ENCODE results near the gene RPS16.

RPS16 gene

DNA sequence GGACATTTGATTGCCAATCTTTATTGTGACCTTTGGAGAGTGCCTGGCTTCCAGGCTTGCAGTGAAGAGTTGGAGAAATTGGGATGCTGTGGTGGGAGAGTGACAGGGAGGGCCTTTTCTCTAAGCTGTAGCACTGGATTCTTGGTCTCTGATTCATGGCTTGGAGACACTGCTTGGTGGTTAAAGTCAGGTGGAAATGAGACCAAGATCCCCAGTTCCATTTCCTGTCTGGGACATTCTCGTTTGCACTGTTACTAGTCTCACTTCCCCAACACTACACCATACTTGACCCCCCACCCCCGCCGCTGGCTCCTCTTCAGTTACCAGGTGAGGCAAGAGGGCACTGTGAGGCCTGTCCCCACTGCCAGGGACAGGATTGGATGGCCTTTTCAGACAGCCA lies 12.5 kb upstream of the RPS16 start:
- DNase-seq: no peak

DNA sequence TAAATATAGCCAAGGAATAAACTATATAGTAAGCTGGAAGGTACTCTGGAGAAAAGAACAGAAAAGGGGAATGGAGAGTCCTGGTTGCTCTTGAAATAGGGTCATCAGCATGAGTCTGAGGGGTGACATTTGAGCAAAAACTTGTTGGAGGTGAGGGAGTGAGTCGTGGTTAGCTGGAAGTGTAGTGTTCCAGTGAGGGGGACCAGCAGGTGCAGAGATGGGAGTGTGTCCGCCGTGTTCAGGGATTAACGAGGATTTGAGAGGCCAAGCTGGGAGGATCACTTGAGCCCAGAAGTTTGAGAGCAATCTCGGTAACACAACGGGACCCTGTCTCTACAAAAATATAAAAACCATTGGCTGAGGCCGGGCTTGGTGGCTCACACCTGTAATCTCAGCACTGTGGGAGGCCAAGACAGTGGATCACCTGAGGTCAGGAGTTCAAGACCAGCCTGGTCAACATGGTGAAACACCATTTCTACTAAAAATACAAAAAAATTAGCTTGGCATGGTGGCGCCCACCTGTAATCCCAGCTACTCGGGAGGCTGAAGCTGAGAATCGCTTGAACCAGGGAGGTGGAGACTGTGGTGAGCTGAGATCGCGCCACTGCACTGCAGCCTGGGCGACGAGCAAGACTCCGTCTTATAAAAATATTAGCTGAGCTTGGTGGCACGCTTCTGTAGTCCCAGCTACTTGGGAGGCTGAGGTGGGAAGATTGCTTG lies 10.8 kb upstream of the RPS16 start:
- DNase-seq: no peak

DNA sequence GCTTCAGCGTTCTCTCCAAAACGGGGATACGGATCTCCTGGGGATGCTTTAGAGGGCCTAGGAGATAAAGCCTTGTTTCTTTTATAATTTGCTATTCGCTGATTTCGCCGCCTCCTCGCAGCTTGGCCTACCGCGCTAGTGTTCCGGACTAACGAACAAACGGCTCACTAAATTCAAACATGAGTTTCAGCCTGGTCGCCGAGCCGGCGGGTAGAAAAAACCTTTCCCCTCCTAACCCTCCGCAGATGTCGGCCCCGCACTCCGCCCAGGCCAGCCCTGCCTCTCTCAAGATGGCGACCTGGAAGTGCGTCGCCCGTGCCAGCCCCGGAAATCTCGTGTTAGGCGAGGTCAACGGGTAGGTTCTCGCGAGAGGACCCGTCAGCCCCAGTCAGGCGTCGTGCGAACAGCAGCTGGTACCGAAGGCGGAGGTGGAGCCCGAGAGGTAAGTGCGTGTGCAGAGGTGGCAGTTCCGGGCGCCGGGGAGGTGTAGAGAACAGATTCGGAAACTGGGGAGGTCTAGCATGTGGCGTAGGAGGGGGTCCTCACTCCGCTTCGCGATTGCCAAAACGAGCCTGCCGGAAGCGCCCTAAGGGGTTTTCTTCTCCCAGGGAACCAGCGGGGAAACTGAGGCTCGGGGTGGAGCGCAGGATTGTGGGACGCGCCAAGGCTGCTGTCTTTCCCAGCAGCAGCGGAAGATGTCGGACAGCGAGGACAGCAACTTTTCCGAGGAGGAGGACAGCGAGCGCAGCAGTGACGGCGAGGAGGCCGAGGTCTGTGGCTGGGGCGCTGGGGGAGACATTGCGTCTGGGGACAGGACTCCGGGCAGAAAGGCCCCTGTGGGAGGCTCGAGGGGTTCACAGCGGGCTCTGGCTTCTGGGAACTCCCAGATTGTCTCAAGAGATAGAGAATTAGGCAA lies 9.7 kb upstream of the RPS16 start, which contains the start of gene SUPT5H:
Gene SUPT5H (plus strand): TSS at position 387 of the 916 bp plus-strand sequence. CDS start 309 bp downstream, at position 696.
- peak; percentile 97 for DNase-seq

DNA sequence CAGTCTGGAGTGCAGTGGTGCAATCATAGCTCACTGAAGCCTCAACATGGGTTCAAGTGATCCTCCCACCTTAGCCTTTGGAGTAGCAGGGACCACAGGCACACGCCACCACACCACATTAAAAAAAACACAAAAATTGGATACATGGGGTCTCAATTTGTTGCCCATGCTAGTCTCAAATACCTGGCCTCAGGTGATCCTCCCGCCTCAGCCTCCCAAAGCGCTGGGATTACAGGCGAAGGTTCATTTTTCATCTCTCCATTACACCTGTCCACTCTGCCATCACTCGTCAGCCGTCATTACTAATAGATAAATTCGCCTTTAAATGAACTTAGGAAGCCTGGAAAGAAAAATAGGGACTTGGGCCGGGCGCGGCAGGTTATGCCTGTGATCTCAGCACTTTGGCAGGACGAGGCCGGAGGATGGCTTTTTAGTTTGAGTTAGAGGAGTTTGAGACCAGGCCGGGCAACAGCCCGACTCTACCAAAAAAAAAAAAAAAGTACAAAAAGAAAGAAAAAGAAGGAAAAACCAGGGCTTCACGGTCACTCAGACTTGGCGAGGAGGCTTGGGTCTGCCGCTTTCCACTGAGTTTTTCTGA lies 8.9 kb upstream of the RPS16 start:
- no peak for DNase-seq

DNA sequence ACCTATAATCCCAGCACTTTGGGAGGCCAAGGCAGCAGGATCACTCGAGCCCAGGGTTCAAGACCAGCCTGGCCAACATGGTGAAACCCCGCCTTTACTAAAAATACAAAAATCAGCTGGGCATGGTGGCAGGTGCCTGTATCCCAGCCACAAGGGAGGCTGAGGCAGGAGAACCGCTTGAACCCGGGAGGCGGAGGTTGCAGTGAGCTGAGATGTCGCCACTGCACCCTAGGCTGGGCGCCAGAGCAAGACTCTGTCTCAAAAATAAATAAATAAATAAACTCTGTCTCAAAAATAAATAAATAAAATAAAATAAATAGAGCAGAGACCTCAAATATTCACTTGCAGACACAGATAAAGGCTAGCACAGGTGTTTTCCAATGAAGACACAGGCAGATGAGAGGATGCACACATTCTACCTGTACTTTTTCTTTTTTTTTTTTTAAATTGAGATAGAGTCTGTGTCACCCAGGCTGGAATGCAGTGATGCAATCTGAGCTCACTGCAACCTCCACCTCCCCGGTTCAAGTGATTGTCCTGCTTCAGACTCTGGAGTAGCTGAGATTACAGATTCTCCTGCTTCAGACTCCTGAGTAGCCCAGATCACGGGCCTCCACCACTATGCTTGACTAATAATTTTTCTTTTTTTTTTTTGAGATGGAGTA lies 2.7 kb upstream of the RPS16 start:
- no peak for DNase-seq

DNA sequence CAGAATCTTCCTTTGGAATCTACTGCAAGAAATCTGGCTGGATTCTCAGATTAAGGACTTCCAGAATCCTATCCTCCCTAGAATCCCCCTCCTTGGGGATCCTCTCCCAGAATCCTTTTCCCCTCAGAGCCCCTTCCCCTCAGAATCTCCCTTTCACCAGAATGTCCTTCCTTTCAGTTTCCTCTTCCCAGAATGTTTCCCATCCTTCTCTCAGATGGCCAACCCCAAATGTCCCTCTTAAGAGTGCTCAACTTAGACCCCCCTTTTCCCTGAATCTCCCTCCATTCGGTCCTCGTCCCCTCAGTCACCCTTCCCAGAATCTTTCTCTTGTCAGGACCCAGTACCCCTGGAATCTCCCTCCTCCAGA lies 584 bp upstream of the RPS16 start:
- no peak for DNase-seq

DNA sequence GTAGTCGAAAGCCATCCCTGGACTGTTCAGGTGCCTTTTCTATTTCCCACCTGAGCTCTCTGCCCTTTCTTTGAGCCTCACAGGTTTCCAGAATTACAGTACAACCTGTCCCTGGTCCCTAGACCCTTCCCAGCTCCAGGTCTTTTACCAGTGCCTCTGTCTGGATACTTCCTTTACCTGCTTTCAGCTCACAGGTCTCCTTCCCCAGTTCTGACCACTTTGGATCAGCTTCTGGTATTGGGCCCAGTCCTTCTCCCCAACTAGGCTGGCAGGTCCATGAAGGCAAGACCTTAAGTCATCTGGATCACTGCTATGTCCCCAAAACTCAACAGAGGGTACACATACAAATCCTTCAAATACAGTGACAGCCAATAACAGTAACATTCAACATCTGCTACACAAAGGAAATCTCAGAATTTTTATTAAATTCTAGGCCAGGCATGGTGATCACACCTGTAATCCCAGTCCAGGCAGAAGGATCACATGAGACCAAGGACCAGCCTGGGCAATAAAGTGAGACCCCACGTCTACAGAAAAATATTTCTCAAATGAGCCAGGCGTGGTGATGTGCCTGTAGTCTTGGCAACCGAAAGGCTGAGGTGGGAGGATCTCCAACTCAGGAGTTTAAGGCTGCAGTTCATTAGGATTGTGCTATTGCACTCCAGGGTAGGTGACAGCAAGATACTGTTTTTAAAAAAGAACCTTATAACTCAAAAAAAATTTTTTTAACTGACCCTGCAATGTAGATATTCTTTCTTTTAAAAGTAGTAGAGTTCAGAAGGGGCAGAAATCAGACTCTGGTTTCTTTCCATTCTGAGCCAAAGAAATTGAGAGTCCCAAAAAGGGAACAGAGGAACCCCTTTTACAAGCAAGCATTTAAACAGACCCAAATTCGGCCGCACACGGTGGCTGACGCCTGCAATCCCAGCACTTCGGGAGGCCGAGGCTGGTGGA lies 1.3 kb downstream of the RPS16 start:
- DNase-seq: no peak

DNA sequence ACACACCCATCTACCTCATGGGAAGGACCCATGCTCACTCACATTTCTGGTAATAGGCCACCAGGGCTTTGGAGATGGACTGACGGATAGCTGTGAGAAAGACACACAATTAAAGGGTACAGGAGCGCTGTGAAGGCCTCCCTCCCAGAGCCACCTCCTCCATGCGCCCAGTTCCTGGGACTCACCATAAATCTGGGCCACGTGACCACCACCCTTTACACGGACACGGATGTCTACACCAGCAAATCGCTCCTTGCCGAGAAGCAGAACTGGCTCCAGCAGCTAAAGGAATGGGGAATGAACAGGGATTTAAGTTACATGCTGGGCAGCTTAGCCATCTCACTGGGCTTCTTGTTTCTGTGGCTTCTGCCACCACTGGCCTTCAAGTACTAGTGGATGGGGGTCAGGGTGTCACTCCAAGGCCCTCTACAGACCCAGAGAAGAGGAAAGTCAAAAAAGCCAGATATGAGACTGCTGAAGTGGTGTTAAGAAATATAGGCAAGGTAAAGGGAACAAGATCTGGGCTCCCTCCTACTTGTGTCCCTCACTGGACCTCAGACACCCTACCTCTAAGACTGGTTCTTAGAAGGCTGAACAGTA lies 2.2 kb downstream of the RPS16 start:
- DNase-seq: no peak

DNA sequence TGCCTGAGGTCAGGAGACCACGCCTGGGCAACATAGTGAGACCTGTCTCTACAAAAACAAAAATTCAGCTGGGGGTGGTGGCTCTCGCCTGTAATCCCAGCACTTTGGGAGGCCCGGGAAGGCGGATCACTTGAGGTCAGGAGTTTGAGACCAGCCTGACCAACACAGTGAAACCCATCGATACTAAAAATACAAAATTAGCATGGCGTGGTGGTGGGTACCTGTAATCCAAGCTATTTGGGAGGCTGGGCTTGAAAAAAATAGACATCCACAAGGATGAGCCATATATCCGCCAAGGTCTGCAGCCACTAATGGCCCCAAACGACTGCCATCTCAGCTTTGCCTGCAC lies 3.1 kb downstream of the RPS16 start:
- no peak for DNase-seq

DNA sequence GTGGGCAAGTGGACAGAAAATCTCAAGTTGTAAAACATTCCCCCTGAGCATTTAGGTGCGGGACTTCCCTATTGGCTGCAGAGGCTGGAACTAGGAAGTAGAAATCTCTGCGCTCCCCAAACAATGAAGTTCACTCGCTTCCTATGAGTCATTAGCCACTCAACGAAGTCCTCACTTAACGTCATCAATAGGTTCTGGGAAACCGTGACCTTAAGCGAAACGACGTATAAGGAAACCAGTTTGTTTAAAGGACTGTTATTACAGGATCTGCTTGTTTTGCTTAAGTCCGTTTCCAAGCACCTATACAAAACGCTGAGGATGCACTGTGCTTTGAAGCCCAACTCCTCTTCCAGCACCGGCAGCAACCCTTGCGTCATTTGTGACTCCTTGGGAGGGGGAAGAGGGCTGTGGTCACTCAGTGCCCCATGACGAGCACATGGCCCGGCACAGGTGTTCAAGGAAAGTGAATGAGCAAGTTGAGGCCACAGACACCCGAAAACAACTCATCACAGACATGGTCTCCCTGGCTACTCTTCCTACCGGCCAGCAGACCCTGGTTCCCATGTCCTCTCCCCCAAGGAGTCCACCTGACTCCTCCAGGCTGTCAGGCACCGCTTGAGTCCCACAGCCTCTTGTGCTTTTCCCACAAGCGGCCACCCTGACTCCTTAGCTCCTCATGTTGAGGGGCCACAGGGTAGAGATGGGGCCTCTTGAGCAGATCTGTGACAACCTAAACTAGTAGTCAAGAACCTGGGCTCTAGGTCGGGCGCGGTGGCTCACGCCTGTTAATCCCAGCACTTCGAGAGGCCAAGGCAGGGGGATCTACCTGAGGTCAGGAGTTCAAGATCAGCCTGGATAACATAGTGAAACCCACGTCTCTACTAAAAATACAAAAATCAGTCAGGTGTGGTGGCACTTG lies 4.8 kb downstream of the RPS16 start:
- DNase-seq: no peak

DNA sequence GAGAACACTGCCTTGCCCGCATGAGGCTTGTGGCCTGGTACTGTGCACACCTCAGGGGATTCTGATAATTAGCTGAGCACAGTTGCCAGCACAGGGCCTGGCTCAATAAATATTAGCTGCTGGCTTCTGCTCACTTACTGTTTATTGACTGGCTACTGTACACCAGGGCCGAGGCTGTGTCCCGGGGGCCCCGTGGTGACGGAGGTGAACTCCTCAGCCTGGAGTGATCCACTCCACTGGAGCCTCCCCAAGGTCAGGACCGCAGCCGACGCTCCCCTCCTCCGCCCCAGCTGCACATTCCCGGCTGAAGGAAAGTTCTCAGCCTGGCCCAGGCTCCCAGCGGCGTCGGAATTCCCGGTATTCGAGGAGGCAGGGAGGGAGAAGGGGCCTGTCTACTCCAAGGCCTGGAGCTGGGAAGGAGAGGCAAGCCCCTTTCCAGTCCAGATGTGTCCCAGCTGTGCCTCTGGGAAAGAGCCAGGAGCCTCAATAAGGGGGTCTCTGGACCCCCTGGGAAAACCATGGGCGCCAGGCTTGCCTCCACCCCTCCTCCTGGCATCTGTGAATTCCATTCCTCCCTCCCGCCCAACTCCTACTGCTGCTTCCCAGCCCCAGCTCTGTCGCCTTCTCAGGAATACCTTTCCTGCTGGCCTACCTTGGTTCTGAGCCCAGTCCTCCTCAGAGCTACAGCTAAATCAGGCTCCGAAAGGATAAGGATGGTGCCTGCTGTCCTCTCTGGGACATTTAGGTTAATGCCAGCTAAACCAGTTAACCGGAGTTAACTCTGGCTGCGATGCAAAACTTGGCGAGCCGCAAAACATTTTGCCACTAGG lies 7.3 kb downstream of the RPS16 start:
- peak; percentile 61 for DNase-seq

DNA sequence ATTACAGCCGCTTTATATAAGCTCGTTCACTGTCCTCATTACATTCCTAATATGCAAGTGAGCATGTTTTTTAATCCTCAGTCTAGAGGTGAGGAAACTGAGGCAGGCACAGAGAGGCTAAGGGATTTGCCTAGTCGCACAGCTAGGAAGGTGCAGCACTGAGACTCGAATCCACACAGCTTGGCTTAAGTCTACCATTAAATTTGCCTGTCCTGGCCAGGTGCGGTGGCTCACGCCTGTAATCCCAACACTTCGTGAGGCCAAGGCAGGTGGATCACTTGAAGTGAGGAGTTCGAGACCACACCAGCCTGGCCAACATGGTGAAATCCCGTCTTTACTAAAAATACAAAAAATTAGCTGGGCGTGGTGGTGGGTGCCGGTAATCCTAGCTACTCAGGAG lies 8.0 kb downstream of the RPS16 start:
- no peak for DNase-seq

DNA sequence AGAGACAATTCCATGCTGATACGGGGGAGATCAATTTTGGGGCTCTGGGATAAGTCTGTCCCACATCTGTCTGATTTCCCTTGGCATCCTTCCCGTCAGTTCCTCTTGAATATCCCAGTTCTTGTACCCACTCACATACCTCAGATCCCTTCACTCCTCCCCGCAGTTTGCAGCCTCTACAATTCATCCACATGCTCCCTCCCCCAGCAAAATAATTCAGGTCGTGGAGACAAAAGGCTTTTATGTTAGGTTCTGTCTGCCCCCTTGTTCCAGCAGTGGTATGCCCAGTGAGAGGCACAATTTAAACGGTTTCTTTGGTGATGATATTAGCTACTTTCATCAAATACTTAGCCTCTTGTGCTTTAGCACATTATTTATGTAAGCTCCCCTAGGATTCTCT lies 9.6 kb downstream of the RPS16 start:
- peak; percentile 34 for DNase-seq

DNA sequence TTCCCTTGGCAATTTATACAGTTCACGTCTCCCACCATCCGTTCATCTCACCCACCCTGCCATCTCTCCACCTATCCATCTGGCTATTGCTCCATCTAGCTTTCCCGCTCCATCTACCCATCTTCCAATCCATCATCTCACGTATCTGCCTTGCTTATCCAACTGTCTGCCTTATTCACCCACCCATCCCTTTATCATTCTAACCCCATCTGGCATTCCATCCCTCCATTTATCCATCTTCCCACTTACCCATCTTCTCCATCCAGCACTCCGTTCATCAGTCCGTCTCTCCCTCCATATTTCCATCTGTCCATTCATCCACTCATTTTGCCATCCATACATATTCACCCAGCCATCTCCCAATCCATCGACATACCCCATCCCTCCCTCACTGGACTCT lies 10.0 kb downstream of the RPS16 start:
- DNase-seq: no peak

DNA sequence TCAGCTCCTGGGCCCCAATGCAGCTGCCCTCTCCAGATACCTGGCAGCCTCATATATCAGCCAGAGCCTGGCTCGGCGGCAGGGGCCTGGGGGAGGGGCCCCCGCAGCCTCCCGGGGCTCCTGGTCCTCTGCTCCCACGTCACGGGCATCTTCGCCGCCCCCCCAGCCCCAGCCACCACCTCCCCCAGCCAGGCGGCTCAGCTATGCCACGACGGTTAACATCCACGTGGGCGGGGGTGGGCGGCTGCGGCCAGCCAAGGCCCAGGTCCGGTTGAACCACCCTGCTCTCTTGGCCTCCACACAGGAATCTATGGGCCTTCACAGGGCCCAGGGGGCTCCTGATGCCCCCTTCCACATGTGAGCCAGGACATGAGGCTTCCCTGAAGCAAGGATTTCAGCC lies 10.8 kb downstream of the RPS16 start:
- DNase-seq: no peak

DNA sequence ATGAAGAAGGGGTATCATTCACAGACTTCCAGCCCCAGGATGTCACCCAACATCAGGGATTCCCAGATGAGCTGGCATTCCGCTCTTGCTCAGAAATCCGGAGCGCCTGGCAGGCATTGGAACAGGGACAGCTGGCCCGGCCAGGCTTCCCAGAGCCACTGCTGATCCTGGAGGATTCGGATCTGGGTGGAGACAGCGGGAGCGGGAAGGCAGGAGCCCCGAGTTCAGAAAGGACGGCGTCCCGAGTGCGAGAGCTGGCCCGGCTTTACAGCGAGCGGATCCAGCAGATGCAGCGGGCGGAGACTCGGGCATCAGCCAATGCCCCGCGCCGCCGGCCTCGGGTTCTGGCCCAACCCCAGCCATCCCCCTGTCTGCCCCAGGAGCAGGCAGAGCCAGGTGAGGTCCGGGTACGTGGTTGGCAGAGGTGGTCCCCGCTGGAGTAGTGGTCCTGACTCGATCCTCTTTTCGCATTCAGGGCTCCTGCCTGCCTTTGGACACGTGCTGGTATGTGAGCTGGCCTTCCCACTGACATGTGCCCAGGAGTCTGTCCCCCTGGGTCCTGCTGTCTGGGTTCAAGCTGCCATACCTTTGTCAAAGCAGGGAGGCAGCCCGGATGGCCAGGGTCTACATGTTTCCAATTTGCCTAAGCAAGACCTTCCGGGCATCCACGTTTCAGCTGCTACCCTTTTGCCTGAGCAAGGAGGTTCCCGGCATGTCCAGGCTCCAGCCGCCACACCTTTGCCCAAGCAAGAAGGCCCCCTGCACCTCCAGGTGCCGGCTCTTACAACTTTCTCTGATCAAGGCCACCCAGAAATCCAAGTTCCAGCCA lies 12.3 kb downstream of the RPS16 start:
- no peak for DNase-seq

DNA sequence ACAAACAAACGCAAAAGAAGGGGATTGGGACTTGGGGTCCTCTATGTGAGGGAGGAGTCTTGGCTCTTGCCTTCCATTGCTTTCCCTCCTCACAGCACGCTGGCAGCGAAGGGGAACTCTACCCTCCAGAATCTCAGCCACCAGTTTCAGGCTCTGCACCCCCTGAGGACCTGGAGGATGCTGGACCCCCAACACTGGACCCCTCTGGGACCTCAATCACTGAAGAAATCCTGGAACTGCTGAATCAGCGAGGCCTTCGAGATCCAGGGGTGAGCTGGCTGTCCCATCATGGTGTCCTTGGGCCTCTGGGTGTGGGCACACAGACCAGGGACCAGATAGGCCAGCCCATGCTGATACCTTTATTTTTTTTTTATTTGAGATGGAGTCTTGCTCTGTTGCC lies 13.7 kb downstream of the RPS16 start:
- DNase-seq: no peak

DNA sequence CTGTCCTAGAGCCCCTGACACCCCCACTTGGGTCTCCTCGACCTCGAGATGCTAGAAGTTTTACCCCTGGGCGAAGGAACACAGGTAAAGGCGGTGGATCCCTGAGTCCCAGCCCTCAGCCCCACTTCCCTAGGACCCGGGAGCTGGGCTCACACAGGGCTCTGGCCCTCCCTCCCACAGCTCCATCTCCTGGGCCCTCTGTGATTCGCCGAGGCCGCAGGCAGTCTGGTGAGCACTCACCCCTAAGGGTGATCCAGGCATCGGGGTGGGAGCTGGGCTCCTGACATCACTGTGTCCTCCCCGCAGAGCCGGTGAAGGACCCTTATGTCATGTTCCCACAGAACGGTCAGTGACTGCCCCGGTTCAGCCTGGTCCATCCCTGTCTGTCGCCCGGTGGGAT lies 15.0 kb downstream of the RPS16 start:
- DNase-seq: no peak

DNA sequence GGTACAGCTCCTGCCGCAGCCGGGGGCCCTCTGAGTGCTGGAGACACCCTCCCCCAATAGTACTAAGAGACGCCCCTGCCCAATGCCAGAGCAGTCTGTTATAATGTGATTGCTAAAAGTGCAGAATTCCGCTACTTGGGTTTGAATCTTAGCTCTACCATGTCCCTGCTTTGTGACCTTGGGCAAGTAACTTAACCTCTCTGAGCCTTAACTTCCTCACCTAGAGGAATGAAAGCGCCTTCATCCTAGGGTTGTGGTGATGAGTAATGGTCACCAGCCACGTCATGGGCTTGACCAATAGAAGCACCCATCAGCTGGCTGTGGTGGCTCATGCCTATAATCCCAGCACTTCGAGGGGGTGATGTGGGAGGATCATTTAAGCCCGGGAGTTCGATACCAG lies 16.7 kb downstream of the RPS16 start:
- DNase-seq: no peak

Measured in retina (tissue), 1 donor.